GM10847 (cell line): ENCODE measurements around the gene LEF1.

Experiments
- POLR2A ChIP-seq: IDR thresholded peaks from 2 replicates; pipeline ENCODE4 v1.6.1; 2011; ENCODE audit not compliant: insufficient read length; ENCODE audit errors: extremely low read depth

LEF1 gene

DNA sequence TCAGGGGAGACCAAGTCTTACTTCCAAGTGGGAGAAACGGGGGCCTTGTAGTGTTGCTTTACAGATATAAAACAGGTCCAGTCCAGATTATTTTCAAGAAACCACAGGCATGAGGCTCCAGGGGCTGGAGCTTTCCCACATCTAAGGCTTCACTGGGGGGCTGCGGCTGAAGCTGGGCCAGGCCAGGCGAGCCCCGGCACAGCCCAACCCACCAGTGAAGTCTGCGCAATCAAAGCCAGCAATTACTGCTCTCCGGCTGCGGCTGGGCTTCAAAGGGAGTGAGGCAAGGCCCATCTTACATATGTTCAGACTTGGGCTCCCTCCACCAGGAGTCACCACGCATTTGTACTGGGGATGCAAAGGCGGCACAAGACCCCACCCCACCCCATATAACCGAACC, 117.4 kb downstream of the LEF1 start:
- TF ChIP-seq POLR2A, result no peak

DNA sequence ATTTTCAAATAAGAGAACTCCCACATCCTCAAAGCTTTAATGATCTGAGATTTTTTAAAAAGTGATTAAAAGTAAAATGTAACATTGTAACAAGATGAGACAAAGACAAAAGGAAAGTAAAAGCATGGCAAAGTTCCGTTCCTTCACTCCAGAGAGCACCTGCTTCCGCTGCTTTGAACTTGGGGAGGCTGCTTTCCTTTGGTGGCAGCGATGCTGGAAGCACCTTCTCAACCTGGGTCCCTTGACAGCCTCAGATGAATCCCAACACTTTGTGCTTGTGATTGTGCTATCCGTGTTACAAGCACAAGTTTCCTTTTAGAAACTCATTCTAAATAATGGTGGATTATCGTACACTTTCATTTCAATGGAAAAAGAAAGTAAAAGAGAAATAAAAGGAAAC, 119.3 kb downstream of the LEF1 start:
- TF ChIP-seq POLR2A, result no peak

- no peak for TF ChIP-seq POLR2A
These were observed 119.7 kb downstream of the LEF1 start for GRCh38 chr4:108048997-108049396.

- no peak for TF ChIP-seq POLR2A
These were observed 120.6 kb downstream of the LEF1 start for GRCh38 chr4:108048157-108048556.

DNA sequence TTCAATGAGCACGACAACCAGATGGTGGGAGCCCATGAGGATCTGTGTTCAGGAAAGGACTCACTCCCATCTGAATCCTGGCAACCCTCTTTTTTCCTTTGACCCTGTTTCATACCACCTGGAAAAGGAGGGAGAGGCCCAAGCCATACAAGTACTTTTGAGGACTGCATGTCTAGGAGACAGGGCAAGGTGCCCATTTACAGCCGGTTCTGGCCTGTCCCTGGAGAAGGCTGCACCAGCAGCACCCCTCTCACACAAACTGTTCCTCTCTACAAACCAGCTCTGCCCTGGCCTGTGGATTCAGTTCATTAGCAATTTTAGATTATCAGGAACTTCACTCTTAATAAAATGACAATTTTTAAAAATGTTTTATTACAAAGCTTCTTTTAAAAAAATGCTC, 121.5 kb downstream of the LEF1 start:
- TF ChIP-seq POLR2A, result no peak

DNA sequence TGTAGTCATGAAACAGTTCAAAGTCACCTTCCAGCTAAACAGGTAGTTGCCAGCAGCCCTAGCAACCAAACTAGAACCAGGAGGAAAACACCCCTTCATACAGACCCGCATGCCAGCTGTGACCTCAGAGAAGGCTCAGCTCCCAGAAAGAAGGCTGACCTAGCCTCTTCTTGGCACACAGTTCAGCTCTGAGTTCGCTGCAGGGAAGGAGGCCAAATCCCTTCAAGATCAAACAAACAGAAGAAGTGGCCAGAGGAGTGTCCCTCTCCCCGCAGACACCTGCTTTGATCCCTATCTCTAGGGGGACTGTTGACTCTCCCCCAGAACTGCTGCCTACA, 123.1 kb downstream of the LEF1 start:
- no peak for TF ChIP-seq POLR2A

GRCh38 chr4:108044951-108045686, 123.6 kb downstream of the LEF1 start:
- no peak for TF ChIP-seq POLR2A

DNA sequence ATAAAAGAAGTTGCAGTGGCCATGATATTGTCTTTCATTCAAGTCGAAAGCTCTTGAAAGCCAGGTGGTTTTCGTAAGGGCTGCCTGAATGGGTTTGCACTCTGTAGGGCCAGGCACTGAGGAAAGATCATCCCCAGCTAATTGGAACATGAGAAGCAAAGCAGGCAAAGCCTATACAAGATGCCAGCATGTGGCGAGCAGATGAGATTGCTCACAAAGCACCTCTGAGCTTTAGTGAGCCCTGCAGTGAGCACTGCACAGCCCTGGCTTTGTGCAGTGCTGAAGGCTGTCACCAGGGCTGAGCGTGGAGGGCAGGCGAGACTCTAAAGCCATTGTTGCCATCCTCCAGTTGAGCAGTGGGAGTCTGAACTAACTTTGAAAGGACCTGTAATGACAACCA, 125.2 kb downstream of the LEF1 start:
- no peak for TF ChIP-seq POLR2A

DNA sequence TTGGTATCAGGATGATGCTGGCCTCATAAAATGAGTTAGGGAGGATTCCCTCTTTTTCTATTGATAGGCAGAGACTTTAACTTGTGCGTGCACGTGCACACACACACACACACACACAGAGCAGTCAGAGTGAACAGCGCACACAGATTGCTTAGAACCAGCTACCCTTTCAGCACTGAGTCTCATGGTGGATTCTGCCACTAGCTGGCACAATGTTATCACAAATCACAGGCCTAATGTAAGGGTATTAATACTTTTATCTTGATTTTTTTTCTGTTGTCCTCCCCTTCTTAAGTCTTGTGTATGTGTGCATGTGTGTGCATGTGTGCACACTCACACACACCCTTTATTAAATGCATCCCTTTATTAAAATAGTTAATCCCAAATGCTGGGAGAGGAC, 125.8 kb downstream of the LEF1 start:
- TF ChIP-seq POLR2A, result no peak

GRCh38 chr4:108037884-108038283, 130.8 kb downstream of the LEF1 start:
- TF ChIP-seq POLR2A, result no peak

- TF ChIP-seq POLR2A, result no peak
These were observed 132.5 kb downstream of the LEF1 start for GRCh38 chr4:108036213-108036612.

- TF ChIP-seq POLR2A, result no peak
These were observed 133.0 kb downstream of the LEF1 start for GRCh38 chr4:108035691-108036090.

- TF ChIP-seq POLR2A, result no peak
These were observed 134.2 kb downstream of the LEF1 start for GRCh38 chr4:108034565-108034964.

- TF ChIP-seq POLR2A, result no peak
These were observed 135.4 kb downstream of the LEF1 start for GRCh38 chr4:108033348-108033747.

DNA sequence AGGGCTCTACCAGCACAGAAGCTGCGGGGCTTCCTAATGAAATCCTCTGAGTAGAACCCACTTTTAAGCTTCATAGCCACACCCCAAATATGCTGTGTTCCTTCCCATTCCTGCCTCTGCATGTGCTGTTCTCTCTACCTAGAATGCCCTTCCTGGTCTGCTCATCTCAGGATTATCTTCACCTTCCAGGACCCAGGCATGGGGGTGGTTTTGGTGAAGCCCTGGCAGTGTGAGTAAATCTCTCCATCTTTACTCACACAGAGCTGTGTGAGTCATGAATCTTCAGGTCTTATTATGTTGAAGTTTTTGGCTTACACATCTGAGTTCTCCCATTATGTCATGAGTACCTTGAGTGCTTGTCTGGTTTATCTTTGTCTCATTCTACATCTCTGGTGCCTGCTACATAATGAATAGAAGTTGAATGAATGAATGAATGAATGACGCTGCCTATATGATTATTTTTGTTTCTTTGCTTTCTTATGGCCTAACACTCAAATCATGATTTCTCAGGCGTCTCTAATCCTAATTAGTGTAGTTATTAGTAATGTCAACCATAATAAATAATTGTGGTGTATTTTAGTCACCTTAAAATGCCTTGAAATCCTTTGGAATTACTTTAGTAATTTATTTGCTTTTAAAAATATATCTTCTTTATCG, 137.2 kb downstream of the LEF1 start:
- no peak for TF ChIP-seq POLR2A

DNA sequence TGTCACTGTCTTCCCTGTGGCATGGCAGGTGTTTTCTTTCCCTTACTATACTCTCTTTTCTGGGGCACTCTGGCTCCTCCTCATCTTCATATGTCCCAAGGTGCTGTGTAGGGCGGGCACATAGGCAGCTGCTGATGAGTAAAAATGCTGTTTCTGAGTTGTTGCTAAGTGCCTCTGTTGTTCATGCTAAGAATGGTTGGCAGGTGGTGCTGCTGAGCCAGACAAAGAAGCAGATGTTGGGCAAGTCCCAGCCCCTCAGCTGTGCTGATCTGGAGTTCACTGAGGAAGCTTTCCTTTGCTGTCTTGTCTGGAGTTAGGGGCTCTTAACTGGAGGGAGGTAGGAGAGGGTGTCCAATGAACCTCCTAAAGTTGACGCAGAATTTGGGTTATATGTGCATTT, 138.4 kb downstream of the LEF1 start:
- TF ChIP-seq POLR2A, result no peak

DNA sequence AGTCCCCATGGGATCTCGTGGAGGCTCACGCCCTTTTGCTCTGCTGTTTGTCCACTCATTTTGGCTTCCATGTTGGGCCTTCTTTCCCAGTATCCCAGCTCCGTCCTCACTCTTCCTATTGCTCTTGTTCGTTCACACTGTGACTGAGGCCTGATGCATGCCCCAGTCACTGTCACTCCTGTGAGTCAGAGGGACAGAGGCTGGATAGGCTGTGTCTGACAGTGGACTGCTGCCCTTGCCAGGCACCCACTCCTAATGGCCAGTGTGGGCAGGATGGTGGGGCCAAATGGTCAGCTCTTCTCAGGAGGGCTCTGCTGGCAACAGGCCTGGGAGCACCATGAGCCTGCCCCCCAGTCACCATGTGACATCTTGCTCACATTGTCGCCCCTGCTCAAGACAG, 139.0 kb downstream of the LEF1 start:
- TF ChIP-seq POLR2A, result no peak
